GM23248 (cell line): Measurements from ENCODE around the gene LMO4.

Source experiments
- EZH2 ChIP-seq: fragments of 200-600 bp; sonication (generic); IDR thresholded peaks from 2 replicates; pipeline ENCODE4 v1.6.1; 2018; ENCODE audit warnings: antibody characterized with exemption, mild to moderate bottlenecking; ENCODE audit not compliant: insufficient read depth, poor library complexity, severe bottlenecking
- EZH2phosphoT487 ChIP-seq: fragments of 200-600 bp; sonication (generic); IDR thresholded peaks from 2 replicates; pipeline ENCODE4 v1.6.1; 2018; ENCODE audit warnings: antibody characterized with exemption, moderate library complexity, mild to moderate bottlenecking, low read depth; ENCODE audit not compliant: insufficient read depth

GRCh38 chr1:87355894-87356293 is 27.2 kb downstream of the LMO4 start:
- TF ChIP-seq EZH2 (no peak), EZH2phosphoT487 (no peak)
